Measurements from ENCODE around the gene TBC1D2.
"Not testable (repeated sequence)": the region's sequence is repeated elsewhere in the genome, so short reads cannot be mapped to it uniquely, and the experiment has no call there.

TBC1D2 gene

DNA sequence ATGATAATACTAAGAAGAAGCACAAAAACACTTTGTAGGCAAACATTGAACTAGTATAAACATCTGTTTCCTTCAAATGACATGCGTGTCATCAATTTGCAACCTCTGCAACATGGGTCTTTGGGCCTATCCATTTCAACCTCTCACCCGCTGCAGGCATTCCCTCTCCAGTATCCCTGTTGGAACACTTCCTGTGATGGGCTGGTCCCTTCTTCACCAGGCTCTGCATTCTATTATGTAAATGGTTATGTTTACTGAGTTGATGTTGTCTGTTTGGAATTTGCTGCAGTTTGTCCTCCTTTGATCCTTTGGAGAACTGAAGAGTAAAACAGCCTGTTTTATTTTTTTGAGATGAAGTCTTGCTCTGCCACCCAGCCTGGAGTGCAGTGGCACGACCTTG is 16.6 kb upstream of the TBC1D2 start:
- DNase-seq (ENCODE audit: low read depth in 2 of 2): no peak

DNA sequence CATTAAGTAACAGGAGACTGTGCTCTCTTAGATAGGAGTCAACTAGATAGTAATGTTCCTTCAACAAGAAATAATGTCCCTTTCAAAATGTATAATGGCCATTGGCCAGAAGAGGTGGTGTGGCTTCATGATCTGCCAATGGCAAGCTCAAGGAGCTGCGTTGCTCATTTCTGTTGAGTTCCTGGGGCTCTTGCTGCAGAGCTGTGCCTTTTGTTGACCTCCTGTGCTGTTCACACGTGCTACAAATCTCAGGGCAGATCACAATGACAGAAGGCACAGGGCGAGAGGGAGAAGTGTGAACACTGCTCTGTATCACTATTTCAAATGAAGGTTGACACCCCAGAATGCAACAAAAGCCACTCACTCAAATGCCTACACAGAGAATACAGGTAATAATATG is 16.0 kb upstream of the TBC1D2 start:
- no peak for DNase-seq (ENCODE audit: low read depth in 2 of 2)

DNA sequence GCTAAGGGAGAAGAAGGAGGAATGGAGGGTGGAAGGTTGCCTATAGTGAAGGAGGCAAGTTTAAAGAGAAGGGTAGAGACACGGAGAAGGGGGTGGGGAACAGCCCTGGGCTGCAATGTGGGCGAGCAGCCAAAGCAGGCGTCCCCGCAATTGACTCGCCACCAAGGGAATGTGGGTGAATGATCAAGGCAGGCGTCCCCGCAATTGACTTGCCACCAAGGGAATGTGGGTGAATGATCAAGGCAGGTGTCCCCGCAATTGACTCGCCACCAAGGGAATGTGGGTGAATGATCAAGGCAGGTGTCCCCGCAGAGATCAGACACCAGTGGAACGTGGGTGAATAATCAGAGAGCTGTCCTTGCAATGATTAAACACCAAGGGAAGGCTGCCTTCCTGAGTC is 14.8 kb upstream of the TBC1D2 start:
- not testable (repeated sequence) for DNase-seq (ENCODE audit: low read depth in 2 of 2)

DNA sequence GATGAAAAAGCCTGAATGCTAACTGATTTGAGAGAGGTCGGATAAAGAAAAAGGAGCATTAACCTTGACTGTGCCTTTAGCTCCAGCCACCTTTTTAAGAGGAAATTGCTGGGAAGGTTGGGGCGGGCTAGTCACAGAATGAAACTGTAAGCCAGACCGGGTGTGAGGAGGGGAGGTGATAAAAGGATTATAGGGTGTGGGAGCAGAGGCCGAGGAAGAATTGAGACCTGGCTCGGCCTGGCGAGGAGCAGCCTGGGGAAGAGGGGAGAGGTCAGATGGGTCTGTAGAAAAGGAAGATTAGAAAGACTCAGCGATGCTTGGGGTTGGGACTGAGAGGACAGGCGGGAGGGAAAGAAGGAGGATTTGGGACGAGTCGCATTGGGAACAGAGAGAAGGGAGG is 14.2 kb upstream of the TBC1D2 start:
- not testable (repeated sequence) for DNase-seq (ENCODE audit: low read depth in 2 of 2)

DNA sequence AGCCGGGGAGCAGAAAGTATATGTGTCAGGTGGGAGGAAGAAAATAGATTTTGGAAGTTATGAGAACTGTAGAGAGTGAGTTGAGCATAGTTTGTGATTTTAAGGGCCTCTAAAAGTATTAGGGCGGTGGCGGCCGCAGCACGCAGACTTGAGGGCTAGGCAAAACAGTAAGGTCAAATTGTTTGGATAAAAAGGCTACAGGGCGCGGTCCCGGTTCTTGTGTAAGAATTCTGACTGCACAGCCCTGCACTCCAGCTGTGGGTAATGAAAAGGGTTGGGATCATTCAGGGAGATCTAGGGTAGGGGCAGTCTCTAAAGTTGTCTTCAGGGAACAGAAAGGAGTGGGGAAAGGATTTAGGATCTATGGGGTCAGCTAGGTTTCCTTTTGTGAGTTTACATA is 12.1 kb upstream of the TBC1D2 start:
- DNase-seq (ENCODE audit: low read depth in 2 of 2): not testable (repeated sequence)

DNA sequence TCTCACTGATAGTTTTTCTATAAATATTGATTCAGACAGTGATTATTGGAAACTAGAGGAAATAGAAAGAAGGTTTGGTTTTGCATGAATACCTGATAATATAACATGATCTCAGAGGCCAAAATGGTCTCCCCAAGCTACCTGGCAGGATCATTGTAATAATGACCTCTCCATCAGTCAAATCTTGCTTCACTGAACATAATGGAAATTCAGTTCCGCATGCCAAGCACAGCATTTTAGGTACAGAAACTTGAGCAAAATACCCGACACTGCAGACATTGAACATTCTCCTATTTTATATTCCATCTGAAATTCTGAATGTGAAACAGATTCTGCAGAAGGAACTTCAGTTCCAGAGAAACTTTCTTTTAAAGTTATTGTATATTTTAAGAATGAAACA is 9.1 kb upstream of the TBC1D2 start:
- DNase-seq (ENCODE audit: low read depth in 2 of 2): no peak

DNA sequence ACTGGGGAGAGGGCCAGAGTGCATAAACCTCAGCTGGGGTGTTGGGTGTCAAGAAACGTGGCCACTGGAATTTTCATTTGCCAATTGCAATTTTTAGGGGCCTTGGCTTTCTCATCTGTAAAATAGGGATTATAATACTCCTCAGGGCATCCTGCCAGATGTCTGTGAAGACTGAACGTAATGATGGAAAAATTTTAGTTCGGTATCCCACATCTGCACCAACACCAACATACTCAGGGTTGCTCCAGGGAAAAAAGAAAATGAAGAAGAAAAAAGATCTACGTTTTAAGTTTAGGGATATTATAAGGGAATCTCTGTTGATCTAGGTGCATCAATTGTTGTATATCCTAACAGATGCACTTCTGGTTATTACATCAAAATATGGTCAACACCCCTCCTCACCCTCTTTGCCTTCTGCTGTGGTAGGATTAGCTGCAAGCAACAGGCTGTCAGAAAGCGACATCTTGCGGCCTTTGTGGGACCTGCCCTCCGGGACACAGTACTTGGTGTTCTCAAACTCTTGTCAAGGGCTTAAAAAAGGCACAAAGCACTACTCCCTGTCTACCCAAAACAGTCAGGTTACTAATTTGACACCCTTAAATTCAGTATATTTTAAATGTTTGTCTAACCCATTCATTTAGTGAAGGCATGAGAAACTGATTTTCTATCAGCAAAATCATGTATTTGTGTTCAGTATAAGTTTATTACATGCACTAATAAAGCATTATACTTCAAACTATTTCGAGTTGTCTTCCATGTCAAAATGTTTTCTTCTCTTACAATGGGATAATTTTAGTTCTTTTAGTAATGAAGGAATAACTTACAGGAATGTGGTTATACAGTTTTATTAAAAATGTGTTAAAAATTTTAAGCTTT is 8.3 kb upstream of the TBC1D2 start:
- peak; percentile 52 to 56 for DNase-seq (ENCODE audit: low read depth in 2 of 2)

DNA sequence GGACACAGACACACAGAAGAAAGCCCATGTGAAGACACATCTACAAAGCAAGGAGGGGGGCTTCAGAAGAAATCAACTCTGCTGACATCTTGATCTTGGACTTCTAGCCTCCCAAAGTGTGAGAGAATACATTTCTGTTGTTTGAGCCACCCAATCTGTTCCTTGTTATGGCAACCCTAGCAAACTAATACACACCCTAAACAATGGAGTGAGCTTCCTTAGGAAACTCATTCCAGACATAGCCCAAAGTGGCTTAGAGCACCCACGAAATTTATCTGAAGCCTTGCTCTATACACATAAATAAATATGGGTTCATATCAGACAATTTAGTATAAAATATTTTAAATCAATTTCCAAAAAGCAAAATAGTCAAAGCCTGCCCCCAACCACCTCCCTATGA is 7.6 kb upstream of the TBC1D2 start:
- no peak for DNase-seq (ENCODE audit: low read depth in 2 of 2)

DNA sequence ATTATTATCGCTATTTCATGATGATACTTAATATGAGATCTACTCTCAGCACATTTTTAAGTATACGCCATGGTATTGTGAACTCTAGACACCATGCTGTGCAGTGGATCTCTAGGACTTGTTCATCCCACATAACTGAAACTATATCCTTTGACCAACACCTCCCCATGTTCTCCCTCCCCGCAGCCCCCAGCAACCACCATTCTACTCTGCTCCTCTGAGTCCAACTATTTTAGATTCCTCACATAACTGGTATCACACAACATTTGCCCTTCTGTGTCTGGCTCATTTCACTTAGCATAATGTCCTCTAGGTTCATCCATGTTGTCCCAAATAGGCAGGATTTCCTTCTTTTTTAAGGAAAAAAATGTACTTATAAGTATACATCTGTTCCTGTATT is 6.6 kb upstream of the TBC1D2 start:
- no peak for DNase-seq (ENCODE audit: low read depth in 2 of 2)

DNA sequence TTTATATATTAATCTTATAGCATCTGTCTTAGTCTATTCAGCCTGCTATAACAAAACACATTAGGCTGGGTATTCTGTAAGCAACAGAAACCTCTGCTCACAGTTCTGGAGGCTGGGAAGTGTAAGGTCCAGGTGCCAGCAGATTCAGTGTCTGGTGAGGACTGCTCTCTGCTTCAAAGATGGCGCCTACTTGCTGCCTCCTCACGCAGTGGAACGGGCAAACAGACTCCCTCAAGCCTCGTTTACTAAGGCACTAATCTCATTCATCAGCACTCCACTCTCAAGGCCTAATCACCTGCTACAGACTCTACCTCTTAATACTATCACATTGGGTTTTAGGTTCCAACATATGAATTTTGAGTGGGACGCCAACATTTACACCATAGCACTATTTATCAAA is 5.2 kb upstream of the TBC1D2 start:
- DNase-seq (ENCODE audit: low read depth in 2 of 2): no peak

DNA sequence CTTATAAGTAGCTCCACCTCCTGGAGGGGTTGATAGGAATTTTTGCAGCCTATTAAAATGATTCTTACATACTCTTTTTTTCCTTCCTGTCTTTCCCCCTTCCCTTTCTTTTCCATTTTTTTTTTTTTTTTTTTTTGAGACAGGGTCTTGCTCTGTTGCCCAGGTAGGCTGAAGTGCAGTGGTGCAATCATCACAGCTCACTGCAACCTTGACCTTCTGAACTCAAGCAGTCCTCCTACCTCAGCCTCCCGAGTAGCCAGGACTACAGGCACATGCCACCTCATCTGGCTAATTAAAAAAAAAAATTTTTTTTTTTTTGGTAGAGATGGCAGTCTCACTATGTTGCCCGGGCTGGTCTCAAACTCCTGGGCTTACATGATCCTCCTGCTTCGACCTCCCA is 4.3 kb upstream of the TBC1D2 start:
- no peak for DNase-seq (ENCODE audit: low read depth in 2 of 2)

DNA sequence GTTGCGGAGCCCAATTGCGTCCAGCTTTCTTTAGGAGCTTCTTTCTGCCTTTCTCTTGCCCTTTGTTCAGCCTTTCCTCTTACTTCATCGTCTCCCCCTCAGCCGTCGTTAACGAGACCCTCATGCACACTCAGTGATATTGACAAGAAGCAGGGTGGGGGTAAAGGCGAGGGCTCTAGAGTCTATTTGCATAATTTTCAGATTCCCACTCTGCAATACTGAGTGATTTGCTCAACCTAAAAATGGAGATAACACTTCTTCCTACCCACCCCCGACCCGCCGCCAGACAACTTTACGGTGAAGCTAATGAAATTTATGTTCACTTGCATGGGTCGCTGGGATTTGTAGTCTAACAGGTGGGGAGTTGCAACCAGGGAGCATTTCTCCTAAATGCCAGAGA is 1.3 kb upstream of the TBC1D2 start:
- no peak for DNase-seq (ENCODE audit: low read depth in 2 of 2)

DNA sequence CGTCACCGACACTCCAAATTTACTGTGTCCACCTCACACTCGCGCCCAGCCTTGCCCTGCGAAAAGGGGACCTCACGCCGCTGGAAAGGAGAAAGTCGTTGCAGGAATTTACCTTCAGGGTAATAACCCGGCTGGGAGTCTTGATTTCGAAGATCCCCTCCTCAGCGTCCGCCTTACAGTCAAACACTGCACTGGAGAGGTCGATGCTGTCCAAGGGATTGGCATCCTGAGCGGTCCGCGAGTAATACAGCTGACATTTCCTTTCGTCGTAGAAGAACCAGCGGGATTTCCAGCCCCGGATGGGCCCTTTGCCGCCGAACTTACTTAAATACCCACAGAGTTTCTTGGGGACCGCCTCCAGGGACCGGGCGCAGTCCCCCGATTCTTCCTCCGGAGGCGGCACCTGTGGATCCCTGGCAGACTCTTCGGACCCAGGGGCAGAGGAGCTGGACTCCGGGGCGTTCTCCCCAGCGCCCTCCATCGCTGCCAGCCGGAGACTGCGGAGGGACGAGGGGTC is 330 bp downstream of the TBC1D2 start:
- no peak for DNase-seq (ENCODE audit: low read depth in 2 of 2)

DNA sequence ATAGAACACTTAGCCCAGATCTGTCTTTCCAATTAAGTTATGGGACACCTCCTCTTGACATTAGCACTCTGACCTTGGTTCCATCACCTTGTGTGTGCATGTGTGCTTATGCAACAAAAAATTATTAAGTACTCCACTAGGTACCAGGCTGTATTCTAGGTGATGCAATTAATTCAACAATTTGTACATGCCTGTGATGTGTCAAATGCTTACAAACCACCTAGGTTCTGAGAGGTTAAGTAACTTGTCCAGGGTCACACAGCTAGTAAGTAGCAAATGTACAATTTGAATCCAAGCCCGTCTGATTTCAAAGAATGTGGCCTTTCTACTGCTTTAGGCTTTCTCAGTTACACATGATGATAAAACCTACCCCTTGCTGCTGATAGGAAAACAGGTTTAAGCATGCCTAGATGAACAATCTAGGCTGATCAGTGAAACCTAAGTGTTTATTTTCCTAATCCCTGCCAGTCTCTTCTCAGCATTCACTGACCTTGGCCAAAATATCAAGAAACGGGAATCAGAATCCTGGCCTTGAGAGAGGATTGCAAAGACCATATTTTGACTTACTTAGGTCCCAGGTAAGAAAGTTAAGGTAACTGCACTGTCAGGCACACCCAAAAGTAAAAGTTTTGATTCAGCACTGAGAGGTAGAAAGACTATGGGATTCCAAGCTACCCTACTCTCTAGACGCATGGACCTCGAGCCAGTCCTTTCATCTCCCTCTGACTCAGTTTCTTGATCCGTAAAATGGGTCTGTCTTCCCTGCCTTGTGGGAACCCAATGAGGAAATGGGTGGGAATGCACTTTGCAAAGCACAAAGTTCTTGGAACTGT is 1.0 kb downstream of the TBC1D2 start:
- no peak for DNase-seq (ENCODE audit: low read depth in 2 of 2)

DNA sequence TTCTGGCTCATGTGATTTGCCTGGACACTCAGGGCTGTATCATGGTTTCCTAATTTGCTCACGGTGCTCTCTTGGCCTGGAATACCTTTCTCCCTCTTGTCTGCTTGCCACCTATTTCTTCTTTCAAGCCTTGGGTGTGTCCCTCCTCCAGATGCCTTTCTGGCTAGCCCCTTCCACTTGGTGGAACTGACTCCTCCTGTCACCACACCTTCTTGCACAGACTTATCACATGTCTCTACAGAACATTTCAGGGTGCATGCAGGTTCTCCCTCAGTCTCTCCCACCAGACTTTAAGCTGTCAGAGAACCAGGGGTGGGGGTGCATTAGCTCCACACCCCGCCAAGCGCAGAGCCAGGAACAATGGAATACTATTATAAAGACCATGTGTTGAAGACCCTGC is 1.9 kb downstream of the TBC1D2 start:
- no peak for DNase-seq (ENCODE audit: low read depth in 2 of 2)

DNA sequence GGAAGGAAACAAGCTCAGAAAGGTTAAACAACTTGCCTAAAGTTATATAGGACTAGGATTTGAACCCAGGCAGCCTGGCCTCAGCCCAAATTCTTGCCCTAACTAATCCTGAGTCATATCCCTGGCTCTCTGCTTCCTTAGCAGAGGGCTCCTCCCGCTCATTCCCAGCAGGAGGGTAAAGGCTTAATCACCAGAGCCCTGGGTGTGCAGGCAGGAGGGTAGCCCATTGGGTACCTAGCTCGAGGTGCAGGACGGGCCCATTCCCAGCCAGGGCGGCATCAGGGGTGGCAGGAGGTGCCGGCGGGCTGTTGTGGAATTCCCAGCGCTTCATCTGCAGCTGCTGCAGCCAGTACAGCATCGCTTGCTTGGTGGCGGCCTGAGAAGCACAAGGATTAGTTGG is 3.9 kb downstream of the TBC1D2 start:
- DNase-seq (ENCODE audit: low read depth in 2 of 2): no peak

DNA sequence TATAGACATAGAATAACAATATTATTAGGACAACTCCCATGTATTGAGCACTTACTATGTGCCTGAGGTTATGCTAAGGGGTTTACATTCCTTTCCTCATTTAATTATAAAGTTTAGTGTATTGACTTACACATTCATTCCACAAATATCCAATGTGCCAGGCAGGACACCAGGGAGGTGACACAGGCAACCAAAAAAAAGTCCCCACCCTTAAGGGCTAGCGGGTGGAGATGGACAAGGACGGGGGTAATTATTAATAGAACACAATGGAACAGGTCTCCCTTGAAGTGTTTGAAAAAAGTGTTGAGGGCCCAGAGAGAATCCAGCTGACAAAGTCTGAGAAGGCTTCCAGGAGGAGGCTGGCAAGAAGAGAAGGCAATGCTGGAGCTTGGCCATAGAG is 5.7 kb downstream of the TBC1D2 start:
- DNase-seq (ENCODE audit: low read depth in 2 of 2): no peak

DNA sequence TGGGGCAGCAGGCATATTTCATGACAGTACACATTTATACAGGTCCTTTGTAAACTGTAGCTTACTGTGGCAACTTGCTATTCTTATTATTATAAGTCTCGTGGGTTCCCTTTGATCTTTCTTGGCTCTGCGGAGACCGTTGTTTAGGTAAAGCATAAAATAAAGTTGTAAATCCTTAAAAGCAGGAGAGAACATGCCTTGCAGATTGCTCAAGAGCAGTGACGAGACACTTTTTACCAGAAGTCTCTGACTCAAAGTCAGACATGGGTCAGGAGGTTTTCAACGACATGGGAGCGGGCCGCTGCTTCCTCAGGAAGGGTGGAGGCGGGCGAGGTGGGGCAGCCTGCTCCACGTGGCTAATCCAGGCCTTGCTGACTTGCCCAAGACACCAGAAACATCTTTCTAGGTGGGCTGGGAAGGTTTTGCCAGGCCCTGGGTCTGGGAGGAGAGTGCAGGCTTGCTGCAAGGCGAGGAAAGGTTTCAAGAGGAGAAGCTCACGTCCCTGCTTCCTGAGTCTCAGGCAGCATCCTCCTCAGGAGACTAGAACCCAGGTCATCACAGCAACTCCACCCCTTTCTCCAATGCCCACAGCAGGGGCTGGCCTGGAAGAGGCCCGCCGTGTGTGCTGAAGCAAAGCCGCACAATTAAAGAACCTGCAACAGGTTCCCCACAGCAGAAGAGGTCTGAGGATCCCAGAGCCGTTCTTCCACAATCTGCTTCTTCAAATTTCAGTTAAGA is 6.5 kb downstream of the TBC1D2 start:
- peak; percentile 71 to 74 for DNase-seq (ENCODE audit: low read depth in 2 of 2)

DNA sequence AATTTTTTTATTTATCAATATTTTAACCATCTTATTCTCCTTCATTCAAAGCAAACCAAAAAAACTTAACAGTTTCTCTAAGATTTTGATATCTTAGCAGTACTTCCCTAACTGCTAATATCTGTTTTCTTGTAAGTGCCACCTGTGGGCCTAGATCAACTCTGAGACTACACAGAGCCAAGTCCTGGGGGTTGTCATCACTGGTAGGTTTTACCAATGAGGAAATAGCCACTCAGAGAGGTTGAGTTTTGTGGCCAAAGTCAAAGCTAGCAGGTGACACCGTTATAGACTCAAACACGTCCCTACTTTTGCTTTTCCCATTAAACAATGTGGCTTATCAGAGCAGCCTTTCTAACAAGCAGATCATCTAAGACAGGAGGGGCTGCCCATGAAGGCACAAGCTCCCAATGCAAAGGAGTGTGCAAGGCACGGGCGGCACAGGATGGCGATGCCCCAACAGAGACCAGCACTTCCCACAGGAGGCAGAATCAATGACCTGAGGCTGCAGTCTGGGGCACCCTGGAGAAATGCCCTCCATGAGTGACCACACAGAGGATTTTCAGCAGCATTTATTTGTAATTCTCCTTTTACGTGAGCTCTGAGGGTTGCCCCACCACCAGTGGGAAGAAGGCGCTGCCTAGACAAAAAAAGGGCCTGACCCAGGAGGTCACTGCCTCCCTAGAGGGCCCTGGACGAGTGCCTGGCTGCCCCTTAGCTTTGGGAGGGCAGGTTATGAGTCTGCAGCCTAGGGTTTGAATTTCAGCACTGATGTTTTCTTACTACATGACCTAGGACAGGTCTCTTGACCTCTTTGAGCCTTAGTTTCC is 7.4 kb downstream of the TBC1D2 start:
- no peak for DNase-seq (ENCODE audit: low read depth in 2 of 2)

DNA sequence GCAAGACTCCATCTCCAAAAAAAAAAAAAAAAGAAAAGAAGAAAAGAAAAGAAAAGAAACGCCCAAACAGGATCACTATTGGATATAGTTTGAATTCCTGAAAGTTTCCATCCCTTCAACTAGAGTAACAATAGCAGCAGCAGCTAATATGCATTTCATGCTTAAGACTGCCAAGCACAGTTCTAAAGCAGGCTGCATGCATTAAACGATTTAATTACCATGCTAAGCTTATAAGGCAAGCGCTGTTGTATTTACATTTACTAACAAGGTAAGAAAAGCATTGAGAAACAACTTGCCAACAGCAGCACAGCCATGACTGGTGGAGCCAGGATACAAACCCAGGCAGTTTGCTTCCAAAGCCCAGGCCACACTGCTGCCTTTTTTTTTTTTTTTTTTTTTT is 13.0 kb downstream of the TBC1D2 start:
- DNase-seq (ENCODE audit: low read depth in 2 of 2): no peak
